HepG2 (cell line): Measurements from ENCODE around the gene MGMT. TPM values are rescaled to one million over a fixed set of nuclear protein-coding genes. Genes with fewer than 3 reads are reported as not detected.

ENCODE experiments used
- ATAC-seq: fragments of 200-7000 bp; cut with Tn5 transposase; 3 replicates; pipeline ENCODE4 v1.9.1; 2020; ENCODE audit warnings: mild to moderate bottlenecking, moderate library complexity
- BruUV-seq: library from RNA; stranded (reverse); fragments of 400-500 nt; replicated peaks from 2 replicates; lab custom pipeline; 2021; lab: Mats Ljungman, UMichigan
- CTCF ChIA-PET: fragments of 300-600 bp; formaldehyde crosslinking; extraction: SDS; loops from one replicate; lab custom pipeline; 2021; ENCODE audit warnings: low total read pairs, inconsistent platforms, low intra/inter-chr PET ratio; lab: Yijun Ruan, JAX
- POLR2A ChIA-PET: fragments of 350-600 bp; sonication (Branson Sonifier 250); formaldehyde crosslinking; loops from one replicate; lab custom pipeline; 2020; ENCODE audit warnings: antibody characterized with exemption, inconsistent platforms; lab: Yijun Ruan, JAX
- DNase-seq: peaks from one replicate; pipeline ENCODE4 v3.0.0-alpha.2; 2015; ENCODE audit warnings: low spot score
- FAIRE-seq: peaks from 3 replicates; lab custom pipeline; 2011; peaks lifted over from hg19 to GRCh38; lab: Jason Lieb, UNC
- H2AFZ ChIP-seq: one replicate; pipeline ENCODE4 v1.6.1; 2011; ENCODE audit warnings: low read length, inconsistent platforms
- H3K27ac ChIP-seq: fragments of 300-600 bp; 3 replicates; pipeline ENCODE4 v1.8.0; 2011; ENCODE audit warnings: mixed run types, mild to moderate bottlenecking, mixed read lengths, low read length, inconsistent platforms; ENCODE audit not compliant: insufficient read depth; ENCODE audit errors: extremely low read length
- H3K27me3 ChIP-seq, 2 experiments: fragments of 200-600 bp in 1 of 2; 2 replicates in 1 of 2; 3 replicates in 1 of 2; pipeline versions ENCODE4 v1.6.0 to v1.8.0; 2011; ENCODE audit warnings: low read length in 2 of 2, mild to moderate bottlenecking in 2 of 2, moderate library complexity in 2 of 2, inconsistent platforms in 1 of 2; ENCODE audit not compliant: insufficient read depth in 2 of 2, control insufficient read depth in 1 of 2
- H3K36me3 ChIP-seq, 2 experiments: fragments of 200-600 bp in 1 of 2; replicated peaks in 1 of 2; 2 replicates in 1 of 2; 3 replicates in 1 of 2; pipeline versions ENCODE4 v1.5.1 to v1.8.0; 2011; ENCODE audit warnings: low read length in 2 of 2, inconsistent platforms in 1 of 2; ENCODE audit not compliant: insufficient read depth in 2 of 2, control insufficient read depth in 1 of 2
- H3K4me1 ChIP-seq: 2 replicates; pipeline ENCODE4 v1.5.1; 2012; ENCODE audit warnings: low read length, inconsistent platforms; ENCODE audit not compliant: insufficient read depth
- H3K4me2 ChIP-seq: 2 replicates; pipeline ENCODE4 v1.6.0; 2011; ENCODE audit warnings: low read depth, low read length, inconsistent platforms
- H3K4me3 ChIP-seq, 3 experiments: fragments of 200-600 bp in 1 of 3; sonication (generic), shearing (Covaris generic) in 1 of 3; replicated peaks in 1 of 3; 2 replicates each; pipeline ENCODE4 v1.5.1; 2011 to 2016; ENCODE audit warnings: low read length in 3 of 3, inconsistent platforms in 2 of 3, low read depth in 2 of 3, mild to moderate bottlenecking in 2 of 3, control low read depth in 1 of 3, mixed read lengths in 1 of 3; ENCODE audit not compliant: insufficient read depth in 1 of 3
- H3K79me2 ChIP-seq: one replicate; pipeline ENCODE4 v1.6.1; 2011; ENCODE audit warnings: low read length, inconsistent platforms; ENCODE audit not compliant: insufficient read depth
- H3K9ac ChIP-seq: 2 replicates; pipeline ENCODE4 v1.6.0; 2011; ENCODE audit warnings: mild to moderate bottlenecking, low read depth, low read length, inconsistent platforms; ENCODE audit not compliant: insufficient read depth
- H3K9me3 ChIP-seq: 2 replicates; pipeline ENCODE4 v1.5.1; 2012; ENCODE audit warnings: mild to moderate bottlenecking, low read length
- H4K20me1 ChIP-seq: 2 replicates; pipeline ENCODE4 v1.6.0; 2011; ENCODE audit warnings: inconsistent platforms, mild to moderate bottlenecking, low read length, moderate library complexity; ENCODE audit not compliant: insufficient read depth
- ARID2 ChIP-seq: sonication (generic); formaldehyde crosslinking; IDR thresholded peaks from 2 replicates; pipeline ENCODE4 v1.8.1; 2022; ENCODE audit warnings: mild to moderate bottlenecking, missing genetic modification reagents, borderline replicate concordance
- FOXK2 ChIP-seq: fragments of 450-650 bp; IDR thresholded peaks from 2 replicates; pipeline ENCODE4 v1.6.1; 2016
- FOXP4 ChIP-seq: sonication (generic); formaldehyde crosslinking; IDR thresholded peaks from 2 replicates; pipeline ENCODE4 v1.4.0; 2020; ENCODE audit warnings: missing genetic modification reagents
- HCFC1 ChIP-seq: fragments of 150-350 bp; IDR thresholded peaks from 2 replicates; pipeline ENCODE4 v1.6.1; 2014; ENCODE audit warnings: low read depth, low read length
- KDM2A ChIP-seq: sonication (generic); formaldehyde crosslinking; IDR thresholded peaks from 2 replicates; pipeline ENCODE4 v1.4.0; 2020; ENCODE audit warnings: low read depth, missing genetic modification reagents, borderline replicate concordance
- KMT2A ChIP-seq: sonication (generic); formaldehyde crosslinking; IDR thresholded peaks from 2 replicates; pipeline ENCODE4 v1.4.0; 2020; ENCODE audit warnings: missing genetic modification reagents
- POGZ ChIP-seq: sonication (generic); formaldehyde crosslinking; IDR thresholded peaks from 2 replicates; pipeline ENCODE4 v1.4.0; 2020; ENCODE audit warnings: mild to moderate bottlenecking, missing genetic modification reagents
- POLR2AphosphoS5 ChIP-seq: IDR thresholded peaks from 2 replicates; pipeline ENCODE4 v1.6.1; 2012; ENCODE audit warnings: low read depth, low read length
- ZBTB10 ChIP-seq: sonication (generic); formaldehyde crosslinking; IDR thresholded peaks from 2 replicates; pipeline ENCODE4 v1.4.0; 2020; ENCODE audit warnings: missing genetic modification reagents, borderline replicate concordance
- ZBTB21 ChIP-seq: sonication (generic); formaldehyde crosslinking; IDR thresholded peaks from 2 replicates; pipeline ENCODE4 v1.4.0; 2020; ENCODE audit warnings: missing genetic modification reagents
- ZMAT3 ChIP-seq: sonication (generic); formaldehyde crosslinking; conservative IDR thresholded peaks from 2 replicates; pipeline ENCODE4 v1.7.0; 2021; ENCODE audit warnings: missing genetic modification reagents
- ZMYM3 ChIP-seq: sonication (generic); formaldehyde crosslinking; IDR thresholded peaks from 2 replicates; pipeline ENCODE4 v1.5.1; 2020; ENCODE audit warnings: mild to moderate bottlenecking, missing genetic modification reagents
- ZNF569 ChIP-seq: sonication (generic); formaldehyde crosslinking; IDR thresholded peaks from 2 replicates; pipeline ENCODE4 v1.5.0; 2020; ENCODE audit warnings: mild to moderate bottlenecking, missing genetic modification reagents, moderate library complexity, borderline replicate concordance
- ZNF766 ChIP-seq: sonication (generic); formaldehyde crosslinking; IDR thresholded peaks from 2 replicates; pipeline ENCODE4 v1.5.0; 2020; ENCODE audit warnings: missing genetic modification reagents, borderline replicate concordance
- WGBS: methylation state at CpG from one replicate; pipeline ENCODE4 v1.1.6; 2017; ENCODE audit warnings: low lambda C conversion rate; 5-methylcytosine and 5-hydroxymethylcytosine counted together
- in situ Hi-C: cut with HindIII; loops from 2 replicates; pipeline ENCODE4 v1.10.0; 2017; ENCODE audit warnings: low pct_unique_long_range_greater_than_20kb; ENCODE audit not compliant: extremely low pct_ligation_motif_present
- intact Hi-C: fragments of 100-400 bp; cut with micrococcal nuclease; formaldehyde crosslinking; loops from one replicate; pipeline ENCODE4 v1.10.0; 2022; ENCODE audit not compliant: unreplicated experiment
- polyA plus RNA-seq, 8 experiments: library from polyadenylated mRNA; depleted of rRNA in 3 of 8; stranded (reverse) in 7 of 8; unstranded in 1 of 8; fragments of >200 nt; fragmentation: Illumina TruSeq in 4 of 8; extraction: Trizol in 4 of 8; gene quantifications; 2 replicates each; pipeline versions ENCODE4 v1.2.1 to v1.2.3, GENCODE V29; 2011 to 2016; ENCODE audit warnings: low read depth in 4 of 8, missing spikeins in 1 of 8, mixed read lengths in 1 of 8; ENCODE audit not compliant: insufficient read depth in 1 of 8
- total RNA-seq, 5 experiments: library from RNA; depleted of rRNA; stranded (reverse); fragments of >200 nt; fragmentation: Illumina TruSeq; extraction: Trizol; gene quantifications; 2 replicates each; pipeline ENCODE4 v1.2.3, GENCODE V29; 2016; ENCODE audit warnings: low read depth in 1 of 5
- TF ChIP-seq, protein P1 (sequence below): fragments of 450-650 bp; IDR thresholded peaks from 2 replicates; pipeline ENCODE4 v1.6.1; 2016
- TF ChIP-seq, protein P2 (sequence below): sonication (generic); formaldehyde crosslinking; IDR thresholded peaks from 2 replicates; pipeline ENCODE4 v1.4.0; 2020; ENCODE audit warnings: missing genetic modification reagents
- TF ChIP-seq, protein P3 (sequence below): sonication (generic); formaldehyde crosslinking; IDR thresholded peaks from 2 replicates; pipeline ENCODE4 v1.4.0; 2020; ENCODE audit warnings: mild to moderate bottlenecking, missing genetic modification reagents

MGMT gene
- total and polyA plus RNA-seq, 2 of the 13 experiments (the other 11 are each of a cell fraction or from before 2014, with no cell fraction given), result 12.0 to 19.5 TPM

DNA sequence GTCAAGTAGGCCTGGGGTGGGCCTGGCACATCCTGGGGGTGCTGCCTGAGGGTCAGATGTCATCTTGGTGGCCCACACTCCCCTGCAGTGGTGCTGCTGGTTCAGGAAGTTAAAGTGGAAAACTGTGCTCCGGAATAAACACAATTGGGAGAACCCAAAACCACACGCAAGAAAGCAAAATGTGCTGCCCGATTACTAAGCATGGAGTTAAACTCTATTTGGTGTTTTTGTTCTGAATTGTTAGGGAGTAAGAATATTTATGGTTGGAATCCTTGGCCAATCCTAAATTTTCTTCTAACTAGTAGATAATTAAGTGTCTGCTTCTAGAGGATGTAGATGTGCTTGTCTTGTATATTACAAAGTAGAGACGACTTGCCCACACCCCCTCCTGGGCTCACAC is 131.4 kb downstream of the MGMT start:
- in situ Hi-C loops, result no loop called here
- no peak for FAIRE-seq
- no TSS peak for BruUV-seq

More for the DNA sequence above, 131.4 kb downstream of the MGMT start:
- Histone ChIP-seq H4K20me1 (no peaks in the 10 kb centered on the region), H3K36me3 (no peaks in the 10 kb centered on the region), H3K4me2 (no peak overlapping the region), H3K9me3 (peaks cover 45% of the 10 kb centered on the region; the same call in 1 of the 2 replicates), H3K4me1 (no peaks in the 10 kb centered on the region), H3K79me2 (no peaks in the 10 kb centered on the region), H3K4me3 (no peak overlapping the region), H3K9ac (no peak overlapping the region), H3K27me3 (no peaks in the 10 kb centered on the region; a peak in 1 of 5 replicates), H3K27ac (no peak overlapping the region), H2AFZ (no peak overlapping the region)
- TF ChIP-seq HCFC1 (no peak), ZBTB10 (CRISPR knock-in tag) (no peak), POLR2AphosphoS5 (no peak), ZNF569 (CRISPR knock-in tag) (no peak), FOXK2 (no peak), KDM2A (CRISPR knock-in tag) (no peak), ZMYM3 (CRISPR knock-in tag) (no peak), FOXP4 (CRISPR knock-in tag) (no peak), ZNF766 (CRISPR knock-in tag) (no peak), KMT2A (no peak), ZBTB21 (CRISPR knock-in tag) (no peak), ZMAT3 (no peak), POGZ (no peak), ARID2 (CRISPR knock-in tag) (no peak)
- TF ChIP-seq, protein P1, sequence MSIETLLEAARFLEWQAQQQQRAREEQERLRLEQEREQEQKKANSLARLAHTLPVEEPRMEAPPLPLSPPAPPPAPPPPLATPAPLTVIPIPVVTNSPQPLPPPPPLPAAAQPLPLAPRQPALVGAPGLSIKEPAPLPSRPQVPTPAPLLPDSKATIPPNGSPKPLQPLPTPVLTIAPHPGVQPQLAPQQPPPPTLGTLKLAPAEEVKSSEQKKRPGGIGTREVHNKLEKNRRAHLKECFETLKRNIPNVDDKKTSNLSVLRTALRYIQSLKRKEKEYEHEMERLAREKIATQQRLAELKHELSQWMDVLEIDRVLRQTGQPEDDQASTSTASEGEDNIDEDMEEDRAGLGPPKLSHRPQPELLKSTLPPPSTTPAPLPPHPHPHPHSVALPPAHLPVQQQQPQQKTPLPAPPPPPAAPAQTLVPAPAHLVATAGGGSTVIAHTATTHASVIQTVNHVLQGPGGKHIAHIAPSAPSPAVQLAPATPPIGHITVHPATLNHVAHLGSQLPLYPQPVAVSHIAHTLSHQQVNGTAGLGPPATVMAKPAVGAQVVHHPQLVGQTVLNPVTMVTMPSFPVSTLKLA, result no peak
- TF ChIP-seq, protein P2, sequence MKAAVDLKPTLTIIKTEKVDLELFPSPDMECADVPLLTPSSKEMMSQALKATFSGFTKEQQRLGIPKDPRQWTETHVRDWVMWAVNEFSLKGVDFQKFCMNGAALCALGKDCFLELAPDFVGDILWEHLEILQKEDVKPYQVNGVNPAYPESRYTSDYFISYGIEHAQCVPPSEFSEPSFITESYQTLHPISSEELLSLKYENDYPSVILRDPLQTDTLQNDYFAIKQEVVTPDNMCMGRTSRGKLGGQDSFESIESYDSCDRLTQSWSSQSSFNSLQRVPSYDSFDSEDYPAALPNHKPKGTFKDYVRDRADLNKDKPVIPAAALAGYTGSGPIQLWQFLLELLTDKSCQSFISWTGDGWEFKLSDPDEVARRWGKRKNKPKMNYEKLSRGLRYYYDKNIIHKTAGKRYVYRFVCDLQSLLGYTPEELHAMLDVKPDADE (CRISPR knock-in tag), result no peak
- TF ChIP-seq, protein P3, sequence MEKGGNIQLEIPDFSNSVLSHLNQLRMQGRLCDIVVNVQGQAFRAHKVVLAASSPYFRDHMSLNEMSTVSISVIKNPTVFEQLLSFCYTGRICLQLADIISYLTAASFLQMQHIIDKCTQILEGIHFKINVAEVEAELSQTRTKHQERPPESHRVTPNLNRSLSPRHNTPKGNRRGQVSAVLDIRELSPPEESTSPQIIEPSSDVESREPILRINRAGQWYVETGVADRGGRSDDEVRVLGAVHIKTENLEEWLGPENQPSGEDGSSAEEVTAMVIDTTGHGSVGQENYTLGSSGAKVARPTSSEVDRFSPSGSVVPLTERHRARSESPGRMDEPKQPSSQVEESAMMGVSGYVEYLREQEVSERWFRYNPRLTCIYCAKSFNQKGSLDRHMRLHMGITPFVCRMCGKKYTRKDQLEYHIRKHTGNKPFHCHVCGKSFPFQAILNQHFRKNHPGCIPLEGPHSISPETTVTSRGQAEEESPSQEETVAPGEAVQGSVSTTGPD (CRISPR knock-in tag), result no peak
- CTCF ChIA-PET, result no interaction called here
- WGBS, result 77% methylated on average over 4 of the region's 4 CpGs
- no peak for ATAC-seq
- no peak for DNase-seq
- intact Hi-C loops, result no loop called here
- POLR2A ChIA-PET, result no interaction called here
